ENCODE results near the gene PDZD7. TPM values are rescaled to one million over a fixed set of nuclear protein-coding genes. Genes with fewer than 3 reads are reported as not detected.

Gene PDZD7
- total and polyA plus RNA-seq, 12 donors = 0.13 to 0.66 (median 0.22) TPM; not detected in 1

DNA sequence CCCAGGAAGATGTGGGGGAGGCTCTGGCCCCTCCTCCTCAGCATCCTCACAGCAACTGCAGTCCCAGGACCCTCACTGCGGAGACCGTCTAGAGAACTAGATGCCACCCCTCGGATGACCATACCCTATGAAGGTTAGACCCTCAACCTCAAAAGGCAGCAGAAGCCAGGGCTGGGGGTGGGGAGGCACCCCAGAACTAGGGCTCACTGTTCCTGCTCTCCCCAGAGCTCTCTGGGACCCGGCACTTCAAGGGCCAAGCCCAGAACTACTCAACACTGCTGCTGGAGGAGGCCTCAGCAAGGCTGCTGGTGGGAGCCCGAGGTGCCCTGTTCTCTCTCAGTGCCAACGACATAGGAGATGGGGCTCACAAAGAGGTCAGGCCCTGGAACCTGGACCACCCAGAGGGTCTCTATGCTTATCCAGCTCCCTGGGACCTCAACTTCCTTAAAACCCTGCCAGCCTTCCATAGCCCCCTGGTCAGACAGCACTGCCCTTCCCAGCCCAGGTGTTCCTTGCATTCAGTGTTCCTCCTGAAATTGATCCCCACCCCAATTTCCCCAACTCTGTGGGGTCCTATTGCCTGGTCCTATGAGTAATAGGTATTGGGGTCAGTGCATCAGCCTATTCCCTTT, 57.9 kb downstream of the PDZD7 start:
- no peak overlapping the region for H3K4me3 ChIP-seq
- H3K27me3 ChIP-seq = peaks cover 0 to 7% (median 0%) of the 10 kb centered on the region in 7 donors
- no peak overlapping the region for H3K27ac ChIP-seq
- H3K36me3 ChIP-seq = peaks cover 0 to 14% (median 0%) of the 10 kb centered on the region in 9 donors
- intact Hi-C loops (cut with DNase I) = no loop called here
- 93 to 95% methylated on average over 6 of the region's 6 CpGs for WGBS, 2 donors
- no peak for TF ChIP-seq CTCF (IDR thresholded peaks at IDR 0.05)
- no peaks in the 10 kb centered on the region for H3K9me3 ChIP-seq
- ATAC-seq (no peak), DNase-seq (no peak)
- H3K4me1 ChIP-seq = peaks cover 3 to 21% (median 15%) of the 10 kb centered on the region in 9 donors

DNA sequence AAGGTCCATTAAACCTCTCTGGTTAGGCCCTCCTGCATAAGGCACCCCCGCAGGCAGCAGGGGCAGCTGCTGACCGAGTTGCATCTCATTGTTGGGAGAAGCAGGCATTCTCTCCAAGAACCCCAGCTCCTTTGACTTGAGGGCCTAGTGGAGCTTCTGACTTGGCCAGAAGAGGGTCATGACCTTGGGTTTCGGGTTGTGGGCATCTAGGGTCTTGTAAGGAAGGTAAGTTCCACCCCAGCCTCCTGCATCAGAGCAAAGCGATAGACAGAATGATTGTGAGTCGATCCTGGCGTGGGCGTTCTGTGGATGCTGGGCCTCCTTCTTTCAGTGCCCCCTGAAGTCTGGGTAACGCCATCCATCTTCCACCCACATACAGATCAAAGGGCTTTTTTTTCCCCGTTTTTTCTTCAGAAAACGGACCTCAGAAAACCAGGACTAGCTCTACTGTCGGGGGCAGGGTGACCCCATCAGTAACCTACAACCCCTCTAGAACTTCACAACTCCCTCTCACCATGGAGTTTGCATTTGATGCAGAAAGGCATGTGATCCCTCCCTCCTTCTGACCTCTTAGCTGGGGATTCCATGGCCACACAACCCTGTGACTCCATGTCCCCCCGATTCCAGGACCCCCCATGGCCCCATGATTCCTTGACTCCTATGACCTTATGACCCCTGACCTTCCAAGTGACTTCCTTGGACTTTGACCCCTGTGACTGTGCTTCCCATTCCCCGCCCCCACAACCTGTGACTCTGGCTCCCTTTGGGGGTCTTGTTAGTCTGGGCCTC, 58.6 kb downstream of the PDZD7 start:
- Histone ChIP-seq H3K27me3 (peaks cover 0 to 7% (median 0%) of the 10 kb centered on the region in 7 donors), H3K27ac (no peak overlapping the region), H3K4me1 (peaks cover 3 to 23% (median 15%) of the 10 kb centered on the region in 9 donors), H3K4me3 (no peak overlapping the region), H3K36me3 (peaks cover 0 to 7% (median 0%) of the 10 kb centered on the region in 9 donors), H3K9me3 (no peaks in the 10 kb centered on the region)
- no peak for DNase-seq
- intact Hi-C loops (cut with DNase I) = no loop called here
- WGBS, 2 donors = 83 to 84% methylated on average over 13 of the region's 13 CpGs
- no peak for TF ChIP-seq CTCF (IDR thresholded peaks at IDR 0.05)
- no peak for ATAC-seq

GRCh38 chr10:100970914-100971811, 59.8 kb downstream of the PDZD7 start:
- H3K27ac ChIP-seq = no peak overlapping the region
- intact Hi-C loops (cut with DNase I) = no loop called here
- 75 to 82% methylated on average over 4 of the region's 4 CpGs for WGBS, 2 donors
- no peaks in the 10 kb centered on the region for H3K9me3 ChIP-seq
- no peak overlapping the region for H3K4me3 ChIP-seq
- H3K27me3 ChIP-seq = peaks cover 0 to 7% (median 0%) of the 10 kb centered on the region in 7 donors
- H3K36me3 ChIP-seq = peaks cover 0 to 8% (median 0%) of the 10 kb centered on the region in 9 donors
- no peak for TF ChIP-seq CTCF (IDR thresholded peaks at IDR 0.05)
- no peak for DNase-seq
- ATAC-seq = no peak
- peaks cover 3 to 23% (median 15%) of the 10 kb centered on the region in 9 donors for H3K4me1 ChIP-seq

Data from heart right ventricle (tissue), 16 donors.